Mesenteric fat pad (tissue), 1 donor: ENCODE results near the gene TRIM52. TPM values are rescaled to one million over a fixed set of nuclear protein-coding genes. Genes with fewer than 3 reads are reported as not detected.

Source experiments
- DNase-seq: peaks from one replicate; pipeline ENCODE4 v3.0.0-alpha.2; 2020; ENCODE audit warnings: low spot score
- total RNA-seq: library from RNA; stranded (reverse); fragmentation: NEBNext Ultra II Directional; extraction: Animal tissue kit (Norgen Biotek cat#: 25700); gene quantifications from one replicate; pipeline ENCODE4 v1.2.1, GENCODE V29; 2021
- donor health status: DM: yes; HTN: yes; CAD: no.

Gene TRIM52
- total RNA-seq, 1 donor from 2014 or later = 9.5 TPM

DNA sequence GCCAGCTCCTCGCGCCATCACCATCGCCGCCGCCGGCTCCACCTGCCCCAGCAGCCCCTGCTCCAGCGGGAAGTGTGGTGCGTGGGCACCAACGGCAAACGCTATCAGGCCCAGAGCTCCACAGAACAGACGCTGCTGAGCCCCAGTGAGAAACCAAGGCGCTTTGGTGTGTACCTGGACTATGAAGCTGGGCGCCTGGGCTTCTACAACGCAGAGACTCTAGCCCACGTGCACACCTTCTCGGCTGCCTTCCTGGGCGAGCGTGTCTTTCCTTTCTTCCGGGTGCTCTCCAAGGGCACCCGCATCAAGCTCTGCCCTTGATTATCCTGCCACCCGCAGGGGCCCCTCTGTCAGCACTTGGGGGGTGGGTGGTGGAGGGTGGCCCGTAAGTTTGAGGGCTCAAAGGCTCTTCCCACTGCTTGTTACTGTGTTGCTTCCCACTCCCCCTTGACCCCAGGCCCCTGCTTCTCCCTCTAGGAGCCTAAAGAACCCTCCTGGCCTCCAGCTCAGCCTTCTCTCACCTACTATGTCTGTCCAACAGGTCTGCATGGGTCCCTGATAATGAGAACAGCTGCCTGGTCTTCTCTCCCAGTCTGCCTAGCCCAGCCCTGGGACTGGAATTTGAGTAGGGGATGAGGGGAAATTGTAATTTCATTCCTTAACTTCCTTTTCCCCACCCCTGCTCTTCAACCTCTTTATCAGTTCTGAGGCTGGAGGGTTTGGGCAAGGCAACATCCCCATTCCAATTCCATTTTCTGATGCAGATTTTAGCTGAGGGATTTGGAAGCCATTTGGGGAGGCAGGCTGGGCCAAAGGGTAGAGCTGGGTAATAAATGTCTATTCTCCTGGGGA, 26.3 kb downstream of the TRIM52 start:
- peak; percentile 84 for DNase-seq

DNA sequence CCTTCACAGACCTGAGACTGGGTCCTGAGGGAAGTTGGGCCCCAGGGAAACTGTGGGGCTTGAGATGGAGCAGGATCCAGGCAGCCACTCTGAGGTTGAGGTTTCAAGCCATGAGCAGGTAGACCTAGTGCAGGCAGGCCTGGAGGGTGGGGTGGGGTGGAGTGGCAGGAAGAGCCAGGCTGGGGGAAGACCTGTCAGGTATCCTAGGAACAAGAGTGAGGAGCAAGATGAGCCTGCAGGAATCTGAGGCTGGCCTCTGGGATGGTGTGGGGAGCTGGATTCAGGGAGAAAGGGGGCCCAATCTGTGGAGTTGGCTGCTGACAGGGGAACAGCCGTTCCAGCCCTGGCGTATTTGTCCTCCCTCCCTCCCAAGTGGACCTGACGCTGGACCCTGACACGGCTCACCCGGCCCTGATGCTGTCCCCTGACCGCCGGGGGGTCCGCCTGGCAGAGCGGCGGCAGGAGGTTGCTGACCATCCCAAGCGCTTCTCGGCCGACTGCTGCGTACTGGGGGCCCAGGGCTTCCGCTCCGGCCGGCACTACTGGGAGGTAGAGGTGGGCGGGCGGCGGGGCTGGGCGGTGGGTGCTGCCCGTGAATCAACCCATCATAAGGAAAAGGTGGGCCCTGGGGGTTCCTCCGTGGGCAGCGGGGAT, 27.0 kb downstream of the TRIM52 start:
- DNase-seq = peak; percentile 82

DNA sequence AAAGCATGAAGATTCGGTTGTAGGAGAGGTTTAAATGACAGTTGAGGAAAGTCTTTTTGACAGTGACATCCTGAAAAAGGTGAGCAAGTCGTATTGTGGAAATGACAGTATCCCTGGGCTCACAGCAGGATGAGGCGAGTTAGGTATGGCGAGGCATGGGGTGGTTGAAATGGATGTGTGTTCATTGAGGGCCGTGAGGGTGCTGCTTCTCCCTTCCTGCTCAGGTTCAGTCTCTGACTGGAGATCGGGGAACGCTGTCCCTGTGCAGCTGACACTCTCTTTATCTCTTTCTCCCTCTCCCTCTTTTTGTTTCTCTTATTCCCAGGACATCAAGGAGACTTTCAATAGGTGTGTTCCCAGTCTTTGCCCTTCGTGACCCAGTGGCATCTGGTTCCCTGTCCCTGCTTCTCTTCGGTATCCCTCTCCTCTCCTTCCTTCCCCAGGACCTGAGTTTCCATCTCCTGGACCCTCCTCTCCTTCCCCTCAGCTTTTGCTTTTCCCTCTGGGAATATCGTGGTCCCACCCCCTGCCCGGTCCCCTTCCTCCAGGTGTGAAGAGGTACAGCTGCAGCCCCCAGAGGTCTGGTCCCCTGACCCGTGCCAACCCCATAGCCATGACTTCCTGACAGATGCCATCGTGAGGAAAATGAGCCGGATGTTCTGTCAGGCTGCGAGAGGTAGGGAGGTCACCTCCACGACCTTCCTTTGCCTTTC, 27.7 kb downstream of the TRIM52 start:
- peak; percentile 60 for DNase-seq

DNA sequence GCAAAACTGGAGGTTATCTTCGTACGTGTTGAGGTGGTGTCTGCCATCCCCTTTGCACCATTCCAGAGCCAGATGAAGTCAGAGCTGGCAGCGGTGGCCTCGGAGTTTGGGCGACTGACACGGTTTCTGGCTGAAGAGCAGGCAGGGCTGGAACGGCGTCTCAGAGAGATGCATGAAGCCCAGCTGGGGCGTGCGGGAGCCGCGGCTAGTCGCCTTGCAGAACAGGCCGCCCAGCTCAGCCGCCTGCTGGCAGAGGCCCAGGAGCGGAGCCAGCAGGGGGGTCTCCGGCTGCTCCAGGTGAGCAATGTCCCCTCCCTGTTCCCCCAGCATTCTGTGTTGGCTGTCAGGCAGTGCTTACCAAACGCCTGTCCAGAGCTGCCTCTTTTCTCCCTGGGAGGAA, 28.4 kb downstream of the TRIM52 start:
- peak; percentile 79 for DNase-seq

DNA sequence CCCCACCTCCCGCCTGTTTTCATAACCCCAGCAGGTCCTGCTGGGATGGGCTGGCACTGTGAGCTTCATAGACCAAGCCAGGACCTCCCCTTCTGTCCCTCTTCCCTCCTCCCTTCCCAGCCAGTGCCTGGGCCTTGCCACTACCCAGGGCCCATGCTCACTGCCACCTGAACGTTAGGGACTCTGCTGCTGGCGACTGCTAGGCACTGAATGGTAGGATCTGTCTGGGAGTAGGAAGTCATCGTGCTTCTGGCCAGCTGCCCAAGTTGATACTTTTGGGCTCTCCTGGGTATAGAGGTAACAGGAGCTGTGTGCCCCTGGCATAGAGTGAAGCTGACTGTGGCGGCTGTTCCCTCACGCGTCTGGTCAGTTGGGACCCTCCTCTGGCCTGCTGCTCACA, 29.5 kb downstream of the TRIM52 start:
- peak; percentile 49 for DNase-seq

DNA sequence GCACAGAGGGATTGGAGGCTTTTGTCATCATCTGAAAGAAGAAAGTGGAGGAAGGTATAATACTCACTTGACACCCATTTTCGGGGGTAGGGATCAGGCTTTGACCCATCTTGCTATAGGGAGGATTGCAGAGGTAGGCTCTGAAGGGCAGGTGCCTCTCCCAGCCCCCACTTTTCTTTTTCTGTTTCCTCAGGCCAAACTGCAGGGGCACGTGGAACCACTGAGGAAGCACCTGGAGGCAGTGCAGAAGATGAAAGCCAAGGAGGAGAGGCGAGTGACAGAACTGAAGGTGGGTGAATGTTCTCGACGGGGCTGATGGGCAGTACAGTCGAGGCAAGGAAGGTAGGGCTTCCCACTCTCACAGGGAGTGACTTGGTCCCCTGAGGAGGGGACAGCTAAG, 30.4 kb downstream of the TRIM52 start:
- no peak for DNase-seq

DNA sequence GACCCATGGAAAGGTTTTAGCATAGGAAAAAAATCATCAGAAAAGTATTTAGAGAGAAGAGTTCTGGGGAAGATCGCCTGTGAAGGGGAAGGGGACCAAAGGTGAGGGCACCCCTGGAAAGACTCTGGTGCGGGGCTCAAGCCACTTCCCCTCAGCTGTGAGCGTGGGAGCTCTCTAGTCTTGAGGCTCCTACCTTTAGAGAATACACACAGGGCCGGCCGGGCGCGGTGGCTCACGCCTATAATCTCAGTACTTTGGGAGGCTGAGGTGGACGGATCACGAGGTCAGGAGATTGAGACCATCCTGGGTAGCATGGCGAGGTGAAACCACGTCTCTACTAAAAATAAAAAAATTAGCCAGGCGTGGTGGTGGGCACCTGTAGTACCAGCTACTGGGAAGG, 30.9 kb downstream of the TRIM52 start:
- DNase-seq = no peak

DNA sequence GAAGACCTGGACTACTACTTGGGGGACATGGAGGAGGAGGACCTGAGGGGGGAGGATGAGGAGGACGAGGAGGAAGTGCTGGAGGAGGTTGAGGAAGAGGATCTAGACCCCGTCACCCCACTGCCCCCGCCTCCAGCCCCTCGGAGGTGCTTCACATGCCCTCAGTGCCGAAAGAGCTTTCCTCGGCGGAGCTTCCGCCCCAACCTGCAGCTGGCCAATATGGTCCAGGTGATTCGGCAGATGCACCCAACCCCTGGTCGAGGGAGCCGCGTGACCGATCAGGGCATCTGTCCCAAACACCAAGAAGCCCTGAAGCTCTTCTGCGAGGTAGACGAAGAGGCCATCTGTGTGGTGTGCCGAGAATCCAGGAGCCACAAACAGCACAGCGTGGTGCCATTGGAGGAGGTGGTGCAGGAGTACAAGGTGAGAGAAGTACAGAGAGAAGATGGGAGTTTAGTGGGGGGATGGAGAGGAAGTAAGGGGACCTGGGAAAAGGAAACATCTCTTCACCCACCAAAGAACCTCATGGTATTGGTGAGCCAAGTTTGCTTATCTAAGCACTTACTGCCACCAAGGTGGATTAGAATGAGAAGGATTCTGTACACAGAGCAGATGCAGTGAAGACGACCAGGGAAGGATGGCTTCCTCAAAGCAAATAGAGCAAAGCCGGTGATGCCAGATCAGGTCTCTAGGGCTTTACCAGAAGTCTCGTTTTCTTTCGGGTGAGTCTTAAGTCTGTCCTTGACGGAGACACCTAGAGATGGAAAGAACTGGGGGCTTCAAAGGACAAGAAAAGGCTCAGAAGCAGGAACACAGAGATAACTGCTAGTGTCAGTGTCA, 36.3 kb downstream of the TRIM52 start:
- DNase-seq = no peak

DNA sequence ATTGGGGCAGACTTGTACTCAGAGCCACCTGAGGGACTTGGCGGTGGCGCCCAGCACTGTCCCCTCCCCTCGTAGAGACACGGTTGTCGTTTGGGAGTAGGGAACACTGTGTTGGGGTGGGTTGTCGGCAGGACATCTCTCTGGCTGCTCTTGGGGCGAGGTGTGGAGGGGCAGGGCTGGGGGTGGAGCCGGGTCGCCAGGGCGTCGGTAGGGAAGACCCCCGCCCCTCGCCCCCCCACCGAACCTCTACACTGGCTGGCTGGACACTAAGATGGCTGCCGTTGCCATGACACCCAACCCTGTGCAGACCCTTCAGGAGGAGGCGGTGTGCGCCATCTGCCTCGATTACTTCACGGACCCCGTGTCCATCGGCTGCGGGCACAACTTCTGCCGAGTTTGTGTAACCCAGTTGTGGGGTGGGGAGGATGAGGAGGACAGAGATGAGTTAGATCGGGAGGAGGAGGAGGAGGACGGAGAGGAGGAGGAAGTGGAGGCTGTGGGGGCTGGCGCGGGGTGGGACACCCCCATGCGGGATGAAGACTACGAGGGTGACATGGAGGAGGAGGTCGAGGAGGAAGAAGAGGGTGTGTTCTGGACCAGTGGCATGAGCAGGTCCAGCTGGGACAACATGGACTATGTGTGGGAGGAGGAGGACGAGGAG, 37.1 kb downstream of the TRIM52 start:
- DNase-seq = no peak

DNA sequence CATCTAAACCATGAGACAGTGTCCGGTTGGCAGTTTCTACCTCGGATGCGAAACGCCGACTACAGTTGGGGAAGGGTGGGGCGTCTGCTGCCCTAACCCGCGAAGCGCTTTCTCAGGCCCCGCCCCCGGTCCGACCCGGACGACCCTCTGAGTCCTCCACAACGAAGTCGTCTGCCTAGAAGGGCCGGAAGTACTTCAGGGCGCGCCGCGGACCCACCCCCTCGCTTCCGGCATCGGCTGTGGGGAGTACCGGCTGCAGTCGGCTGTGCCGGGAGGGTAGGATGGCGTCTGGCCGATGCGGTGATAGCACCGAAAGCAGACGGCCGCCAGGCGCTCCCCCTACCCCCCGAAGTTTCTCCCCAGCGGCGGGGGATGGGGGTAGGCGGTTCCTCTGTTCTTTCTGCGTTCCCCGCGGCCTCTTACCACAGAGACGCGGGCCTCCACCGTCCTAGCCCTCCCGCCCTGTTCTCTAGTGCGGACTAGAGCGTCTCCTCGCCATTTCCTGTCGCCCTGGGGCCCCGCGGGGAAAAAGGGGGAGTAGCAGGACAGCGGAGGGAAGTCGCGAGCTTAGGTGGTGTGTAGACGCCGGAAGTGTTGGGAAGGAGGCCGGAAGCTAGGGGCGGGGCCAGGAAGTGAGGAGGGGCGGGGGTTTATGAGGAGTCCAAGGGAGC, 37.8 kb downstream of the TRIM52 start, which contains the start of gene TRIM41:
Gene TRIM41, plus strand, starts transcription at position 224 of the 671 bp plus-strand sequence. CDS start 719 bp downstream, outside the sequence.
- DNase-seq = peak; percentile 100

DNA sequence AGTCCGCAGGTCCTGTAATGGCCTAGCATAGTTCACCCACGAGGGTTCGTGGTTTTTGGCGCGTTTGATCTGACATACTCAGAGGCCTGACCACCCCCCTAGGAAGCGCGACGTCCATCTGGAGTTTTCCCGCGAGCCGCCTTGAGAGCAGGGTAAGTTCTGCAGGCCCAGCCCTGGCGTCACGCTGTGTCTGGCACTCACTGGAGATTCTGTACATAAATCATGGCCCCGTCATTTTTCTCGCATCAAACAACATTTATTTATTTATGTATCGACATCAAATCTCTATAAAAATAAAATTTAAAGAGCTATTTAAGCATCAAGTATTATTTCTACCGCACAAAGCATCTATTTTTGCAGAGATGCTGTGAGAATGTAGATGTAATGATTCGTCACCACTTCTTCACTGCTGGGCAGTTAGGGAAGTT, 38.3 kb downstream of the TRIM52 start:
- DNase-seq = no peak

DNA sequence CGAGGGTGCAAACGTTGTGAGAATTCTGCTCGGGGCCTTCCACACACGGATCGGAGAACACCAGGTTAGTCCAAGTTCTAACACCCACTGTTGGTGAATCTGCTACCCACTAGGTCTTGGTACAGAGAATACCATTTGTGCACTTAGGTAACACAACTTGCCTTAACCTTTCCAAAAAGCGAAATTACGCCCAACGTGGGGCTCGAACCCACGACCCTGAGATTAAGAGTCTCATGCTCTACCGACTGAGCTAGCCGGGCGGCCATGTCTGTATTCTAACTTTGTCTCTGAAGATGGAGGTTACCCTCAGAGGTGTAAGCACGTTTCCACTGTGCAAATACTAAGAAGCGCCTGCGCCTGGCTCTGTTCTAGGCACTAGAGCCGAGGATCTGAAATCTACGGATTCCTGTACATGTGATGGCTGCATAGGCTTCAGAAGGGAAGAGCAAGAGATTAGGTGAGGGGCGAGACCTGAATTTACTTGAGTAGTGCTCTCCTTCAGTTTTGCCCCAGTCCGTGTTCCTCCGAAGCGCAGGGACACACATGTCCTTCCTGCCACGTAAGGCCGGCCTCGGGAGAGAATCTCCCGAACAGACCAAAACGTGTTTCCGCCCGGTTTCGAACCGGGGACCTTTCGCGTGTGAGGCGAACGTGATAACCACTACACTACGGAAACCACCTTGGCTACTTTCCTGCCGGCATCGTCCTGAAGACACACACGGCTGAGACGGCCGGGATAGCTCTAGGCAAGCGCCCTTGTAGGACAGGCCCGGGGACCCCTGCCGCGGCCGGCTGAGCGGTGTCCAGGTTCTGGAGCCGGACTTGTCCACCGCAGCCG, 38.9 kb downstream of the TRIM52 start:
- DNase-seq = peak; percentile 99

DNA sequence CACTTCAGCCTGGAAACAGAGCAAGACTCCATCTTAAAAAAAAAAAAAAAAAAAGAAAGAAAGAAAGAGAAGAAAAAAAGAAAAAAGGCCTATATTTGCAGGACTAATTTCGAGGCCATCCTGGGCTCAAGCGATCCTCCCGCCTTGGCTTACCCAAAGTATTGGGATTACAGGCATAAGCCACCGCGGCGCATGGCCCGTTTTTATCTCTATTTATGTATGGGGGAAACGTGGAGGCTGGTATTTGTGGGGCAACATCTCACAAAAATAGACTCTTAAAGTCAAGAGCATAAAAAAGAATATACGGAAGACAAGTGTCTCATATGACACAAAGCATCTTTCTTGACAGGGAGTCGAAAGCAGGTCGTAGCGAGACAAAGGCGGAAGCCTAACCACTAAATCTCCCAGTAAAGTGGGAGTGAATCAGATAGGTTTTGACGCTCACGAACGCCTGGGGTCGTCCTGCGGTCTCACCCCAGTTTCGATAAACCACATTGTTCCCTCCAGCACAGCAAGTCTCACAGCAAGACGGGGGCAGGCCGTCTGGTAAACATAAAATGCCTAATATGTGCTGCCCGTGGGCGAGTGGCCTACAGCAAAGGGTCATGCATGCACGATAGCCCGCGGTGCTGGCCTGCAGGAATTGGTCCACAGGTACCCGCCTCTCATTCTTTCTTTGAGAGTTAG, 39.7 kb downstream of the TRIM52 start:
- DNase-seq = no peak

DNA sequence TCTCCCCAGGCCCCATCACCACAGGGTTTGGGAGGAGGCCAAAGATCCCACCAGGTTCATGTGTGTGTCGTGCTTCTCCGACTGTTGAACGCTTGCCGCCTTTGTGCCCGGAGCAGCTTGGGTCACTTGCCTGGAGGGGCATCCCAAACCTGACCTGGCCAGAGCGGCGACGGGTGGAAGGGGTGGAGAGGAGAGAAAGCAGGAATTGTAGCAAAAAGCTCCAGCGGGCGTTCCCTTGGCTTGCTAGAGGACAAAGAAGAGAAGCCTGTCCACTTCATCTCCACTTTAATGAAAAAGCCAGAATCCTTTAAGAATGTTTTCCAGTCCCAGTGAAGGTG, 40.8 kb downstream of the TRIM52 start:
- DNase-seq = no peak

DNA sequence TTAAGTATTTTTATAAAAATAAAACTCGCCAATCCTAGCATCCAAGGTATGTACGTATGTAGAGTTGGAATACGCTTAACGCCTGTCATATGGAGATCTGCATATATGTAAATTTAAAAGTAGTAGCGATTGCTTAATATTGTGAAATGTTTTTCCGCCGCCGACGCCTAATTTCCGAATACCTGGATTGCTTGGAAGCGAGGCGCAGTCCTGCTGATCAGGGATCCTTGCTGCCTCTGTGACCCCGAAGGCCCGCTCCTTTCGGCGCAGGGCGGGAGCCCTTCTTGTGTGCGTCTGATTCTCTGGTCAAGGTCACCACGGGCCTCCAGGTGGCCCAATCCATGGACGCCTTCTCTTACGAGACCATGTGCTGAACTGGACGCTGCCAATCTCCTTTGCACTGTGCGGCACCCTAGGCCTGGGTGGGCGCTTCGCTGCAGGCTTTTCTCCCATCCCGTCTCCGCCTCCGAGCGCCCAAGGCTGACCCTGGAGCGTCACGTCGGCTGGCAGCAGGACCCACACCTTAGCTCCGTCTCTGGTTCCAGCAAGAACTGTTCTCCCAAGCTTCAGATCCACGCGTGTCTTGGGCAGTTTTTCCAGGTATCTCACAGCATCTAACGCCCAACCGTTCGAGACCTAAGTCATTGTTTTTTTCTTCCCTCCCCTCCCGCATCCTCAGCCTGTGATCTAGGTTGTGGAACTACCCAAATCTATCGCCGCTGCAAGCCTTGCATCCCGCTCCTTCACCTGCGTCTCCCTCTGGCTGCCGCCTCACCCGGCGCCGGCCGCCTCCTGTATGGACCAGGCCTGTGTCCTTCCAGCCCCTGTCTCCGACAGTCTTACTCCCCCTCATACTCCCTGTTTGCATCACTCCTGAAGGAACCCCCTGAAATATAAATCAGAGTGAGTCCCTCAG, 41.4 kb downstream of the TRIM52 start:
- DNase-seq = no peak

DNA sequence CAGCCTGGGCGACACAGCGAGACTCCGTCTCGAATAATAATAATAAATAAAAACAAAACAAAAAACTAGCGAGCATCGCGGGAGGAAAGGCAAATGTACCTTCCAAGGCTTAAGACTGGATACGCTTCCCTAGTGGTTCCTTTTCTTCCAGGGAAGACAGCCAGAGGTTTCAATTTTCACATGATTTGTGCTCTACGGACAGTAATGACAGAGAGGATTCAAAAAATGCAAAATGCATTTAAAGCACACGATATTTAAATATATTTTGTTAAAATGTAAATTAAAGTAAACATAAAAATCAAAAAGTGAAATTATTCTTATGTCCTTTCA, 42.2 kb downstream of the TRIM52 start:
- no peak for DNase-seq

DNA sequence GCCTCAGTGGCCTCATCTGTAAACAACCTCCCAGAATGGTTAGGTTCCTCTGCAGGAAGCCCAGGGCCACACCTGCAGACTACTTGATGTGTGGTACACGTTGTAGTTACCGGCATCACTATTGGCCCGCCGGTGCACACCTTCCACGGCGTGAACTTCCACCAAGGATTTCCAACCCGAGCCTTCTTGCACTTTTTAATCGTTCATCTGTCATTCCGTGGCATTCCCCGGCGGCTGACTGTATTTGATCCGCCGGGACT, 43.2 kb downstream of the TRIM52 start:
- DNase-seq = no peak
